Progenitor cell of endocrine pancreas (in vitro differentiated cells): ENCODE measurements around the gene VARS1. TPM values are rescaled to one million over a fixed set of nuclear protein-coding genes. Genes with fewer than 3 reads are reported as not detected.

Experiments
- DNase-seq: peaks from one replicate; pipeline ENCODE4 v3.0.0; 2021; ENCODE audit warnings: low spot score; ENCODE audit not compliant: unreplicated experiment
- H3K27ac Mint-ChIP-seq: 2 replicates; pipeline ENCODE4 v1.8.0; 2021; ENCODE audit warnings: mild to moderate bottlenecking, moderate library complexity, mixed read lengths
- H3K27me3 Mint-ChIP-seq: 2 replicates; pipeline ENCODE4 v1.8.0; 2021; ENCODE audit warnings: mixed read lengths
- H3K36me3 Mint-ChIP-seq: 2 replicates; pipeline ENCODE4 v1.8.0; 2022; ENCODE audit warnings: mixed read lengths; ENCODE audit not compliant: insufficient read depth
- H3K4me1 Mint-ChIP-seq: 2 replicates; pipeline ENCODE4 v1.8.0; 2021; ENCODE audit warnings: low read depth, mixed read lengths
- H3K4me3 Mint-ChIP-seq: 2 replicates; pipeline ENCODE4 v1.8.0; 2021; ENCODE audit warnings: low read depth, mild to moderate bottlenecking, moderate library complexity, mixed read lengths
- H3K9me3 Mint-ChIP-seq: 2 replicates; pipeline ENCODE4 v1.8.0; 2021; ENCODE audit warnings: low read depth, mixed read lengths
- total RNA-seq: library from RNA; stranded (reverse); gene quantifications from 2 replicates; pipeline ENCODE4 v1.2.1, GENCODE V29; 2021
- TF ChIP-seq, protein P1 (sequence below): fragments of 200-600 bp; sonication (generic); IDR thresholded peaks from one replicate; pipeline ENCODE4 v1.5.0; 2021; ENCODE audit warnings: antibody characterized with exemption, mild to moderate bottlenecking; ENCODE audit not compliant: unreplicated experiment

The VARS1 gene
- total RNA-seq, 1 donor from 2014 or later: 85.6 TPM

DNA sequence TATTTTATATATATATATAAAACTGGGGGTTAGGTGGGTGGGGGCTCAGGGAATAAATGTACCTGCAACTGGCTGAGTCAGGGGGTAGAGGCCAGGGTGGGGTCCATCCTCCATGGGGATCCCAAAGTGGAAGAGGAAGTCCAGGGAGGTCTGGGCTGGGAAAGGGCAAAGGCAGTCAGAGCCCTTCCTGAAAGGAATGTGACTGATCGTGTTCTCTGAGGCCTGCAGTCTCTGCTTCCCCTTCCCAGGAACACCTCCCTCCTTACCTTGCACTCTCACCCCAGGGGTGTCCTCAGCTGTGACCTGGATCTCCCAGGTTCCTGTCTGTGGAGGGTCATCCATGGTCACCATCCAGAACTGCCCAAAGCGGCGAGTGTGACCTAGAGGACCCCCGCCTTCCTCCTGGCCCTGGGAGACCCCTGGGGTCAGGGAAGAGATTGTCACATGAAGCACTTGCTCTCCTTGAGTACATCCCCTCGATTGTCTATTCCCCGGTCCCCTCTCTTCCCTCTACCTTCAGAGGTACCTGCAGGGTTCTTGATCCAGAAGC is 28.4 kb downstream of the VARS1 start:
- no peak for DNase-seq
- H3K27ac Mint-ChIP-seq: no peak overlapping the region

DNA sequence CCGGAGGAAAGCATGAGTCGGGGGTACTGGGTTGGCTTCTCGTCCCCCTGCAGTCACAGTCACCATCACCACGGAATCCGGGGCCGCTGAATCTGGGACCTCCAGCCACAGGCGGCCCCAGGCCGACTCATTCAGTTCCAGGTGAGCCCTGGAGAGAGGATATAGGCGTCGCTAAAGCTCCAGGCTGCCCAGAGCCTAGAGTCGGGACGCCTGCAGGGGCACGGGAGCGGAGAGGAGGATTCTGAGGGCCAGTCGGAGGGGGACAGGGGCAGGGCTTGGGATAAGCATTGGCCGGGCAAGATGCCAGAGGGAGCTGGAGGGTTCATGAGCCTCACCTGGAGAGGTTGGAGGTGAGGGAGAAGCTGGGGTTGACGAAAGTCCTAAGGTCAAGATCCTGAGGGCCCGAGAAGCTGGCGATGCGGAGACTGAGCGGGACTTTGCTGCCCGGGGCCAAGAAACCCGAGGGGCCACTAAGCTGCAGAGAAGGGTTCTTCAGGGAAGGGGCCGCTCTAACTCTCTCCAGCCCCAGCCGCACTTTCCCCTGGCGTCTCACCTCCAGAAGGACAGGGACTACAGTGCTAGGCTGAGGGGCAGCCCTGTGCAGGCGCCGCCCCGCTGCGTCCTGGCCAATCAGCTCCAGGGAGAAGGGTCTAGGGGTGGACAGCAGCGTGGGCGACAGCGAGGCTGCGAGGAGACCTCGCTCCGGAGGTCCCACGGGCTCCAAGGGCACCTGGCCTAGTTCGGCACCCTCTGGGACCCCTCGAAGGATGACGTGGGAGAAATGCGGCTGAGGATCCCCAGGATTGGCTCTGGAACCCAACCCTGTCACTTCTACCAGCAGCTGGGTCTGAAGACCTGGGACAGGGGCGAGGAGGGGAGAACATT is 29.4 kb downstream of the VARS1 start:
- H3K9me3 Mint-ChIP-seq: no peaks in the 10 kb centered on the region
- TF ChIP-seq, protein P1, sequence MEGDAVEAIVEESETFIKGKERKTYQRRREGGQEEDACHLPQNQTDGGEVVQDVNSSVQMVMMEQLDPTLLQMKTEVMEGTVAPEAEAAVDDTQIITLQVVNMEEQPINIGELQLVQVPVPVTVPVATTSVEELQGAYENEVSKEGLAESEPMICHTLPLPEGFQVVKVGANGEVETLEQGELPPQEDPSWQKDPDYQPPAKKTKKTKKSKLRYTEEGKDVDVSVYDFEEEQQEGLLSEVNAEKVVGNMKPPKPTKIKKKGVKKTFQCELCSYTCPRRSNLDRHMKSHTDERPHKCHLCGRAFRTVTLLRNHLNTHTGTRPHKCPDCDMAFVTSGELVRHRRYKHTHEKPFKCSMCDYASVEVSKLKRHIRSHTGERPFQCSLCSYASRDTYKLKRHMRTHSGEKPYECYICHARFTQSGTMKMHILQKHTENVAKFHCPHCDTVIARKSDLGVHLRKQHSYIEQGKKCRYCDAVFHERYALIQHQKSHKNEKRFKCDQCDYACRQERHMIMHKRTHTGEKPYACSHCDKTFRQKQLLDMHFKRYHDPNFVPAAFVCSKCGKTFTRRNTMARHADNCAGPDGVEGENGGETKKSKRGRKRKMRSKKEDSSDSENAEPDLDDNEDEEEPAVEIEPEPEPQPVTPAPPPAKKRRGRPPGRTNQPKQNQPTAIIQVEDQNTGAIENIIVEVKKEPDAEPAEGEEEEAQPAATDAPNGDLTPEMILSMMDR: no peak
- H3K27me3 Mint-ChIP-seq: no peaks in the 10 kb centered on the region
- no peak for DNase-seq
- H3K36me3 Mint-ChIP-seq: peaks cover 2% of the 10 kb centered on the region
- peak overlapping the region; percentile 34 for H3K4me3 Mint-ChIP-seq
- no peaks in the 10 kb centered on the region for H3K4me1 Mint-ChIP-seq
- no peak overlapping the region for H3K27ac Mint-ChIP-seq

More for the DNA sequence above, 28.4 kb downstream of the VARS1 start:
- Mint-ChIP-seq H3K9me3 (no peaks in the 10 kb centered on the region), H3K4me1 (no peaks in the 10 kb centered on the region), H3K4me3 (no peak overlapping the region), H3K27me3 (no peaks in the 10 kb centered on the region), H3K36me3 (peaks cover 2% of the 10 kb centered on the region)
- TF ChIP-seq, protein P1: no peak

DNA sequence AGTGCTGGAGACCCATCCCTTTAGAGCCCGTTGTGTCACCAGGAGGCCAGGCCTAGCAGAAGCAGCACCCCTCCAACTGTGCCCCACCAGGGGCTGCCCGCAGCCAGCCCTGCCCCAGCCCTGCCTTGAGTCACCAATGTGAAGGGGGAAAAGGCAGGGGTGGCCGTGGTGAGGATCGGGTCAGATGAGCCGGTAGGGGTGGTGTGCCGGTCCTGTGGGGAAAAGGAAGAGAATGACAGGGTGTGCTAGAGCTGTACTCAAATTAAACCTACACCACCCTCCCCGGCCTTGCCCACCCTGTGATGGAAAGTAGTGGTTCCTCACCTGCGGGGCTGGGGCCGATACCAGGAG is 30.0 kb downstream of the VARS1 start:
- H3K4me3 Mint-ChIP-seq: no peak overlapping the region
- DNase-seq: no peak
- no peaks in the 10 kb centered on the region for H3K9me3 Mint-ChIP-seq
- TF ChIP-seq, protein P1: no peak
- peaks cover 2% of the 10 kb centered on the region for H3K36me3 Mint-ChIP-seq
- no peaks in the 10 kb centered on the region for H3K27me3 Mint-ChIP-seq
- no peak overlapping the region for H3K27ac Mint-ChIP-seq
- no peaks in the 10 kb centered on the region for H3K4me1 Mint-ChIP-seq

DNA sequence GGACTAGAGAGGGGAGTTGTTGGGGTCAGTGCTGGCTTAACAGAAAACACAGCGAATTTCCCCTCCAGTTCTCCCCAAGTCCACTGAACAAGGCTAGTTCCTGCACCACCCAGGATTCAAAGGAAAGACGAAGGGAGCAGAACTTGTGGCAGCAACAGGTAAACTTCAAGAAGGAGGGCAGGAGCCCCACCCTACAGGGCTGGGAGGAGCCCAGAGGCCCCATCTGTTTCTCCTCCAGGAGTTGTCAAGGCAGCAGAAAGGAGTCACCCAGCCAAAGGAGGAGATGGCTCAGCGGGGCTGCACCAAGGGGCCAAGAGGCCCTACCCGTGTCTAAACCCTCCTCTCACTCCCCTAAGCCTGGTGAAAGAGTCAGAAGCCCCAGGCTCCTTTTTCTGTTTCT is 31.4 kb downstream of the VARS1 start:
- Mint-ChIP-seq H3K36me3 (peaks cover 2% of the 10 kb centered on the region), H3K4me3 (no peak overlapping the region), H3K27ac (no peak overlapping the region), H3K4me1 (no peaks in the 10 kb centered on the region), H3K27me3 (no peaks in the 10 kb centered on the region), H3K9me3 (no peaks in the 10 kb centered on the region)
- DNase-seq: no peak
- TF ChIP-seq, protein P1: no peak

DNA sequence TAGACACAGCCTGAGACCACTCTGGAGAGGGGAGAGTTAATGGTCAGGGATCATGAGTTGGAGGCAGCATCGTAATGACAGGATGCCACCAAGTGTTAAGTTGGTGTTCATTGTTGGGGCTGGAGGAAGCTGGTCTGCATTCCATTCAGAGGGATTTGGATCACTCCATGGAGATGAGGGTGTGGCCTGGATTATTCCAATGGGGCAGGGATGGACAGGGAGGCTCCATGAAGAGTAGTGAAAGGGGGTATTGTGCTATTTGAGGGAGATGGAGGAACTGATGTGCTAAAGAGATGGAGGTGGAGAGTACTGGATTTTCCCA is 32.0 kb downstream of the VARS1 start:
- Mint-ChIP-seq H3K27ac (no peak overlapping the region), H3K27me3 (no peaks in the 10 kb centered on the region), H3K36me3 (peaks cover 5% of the 10 kb centered on the region), H3K4me3 (no peak overlapping the region), H3K4me1 (no peaks in the 10 kb centered on the region), H3K9me3 (no peaks in the 10 kb centered on the region)
- TF ChIP-seq, protein P1: no peak
- DNase-seq: no peak
